ENCODE measurements around the gene IARS1.

GRCh38 chr9:92312887-92313623, 19.6 kb upstream of the IARS1 start:
- TF ChIP-seq CBX3 (IDR thresholded peaks at IDR 0.05; ENCODE audit: borderline replicate concordance, low read depth): no peak
- TF ChIP-seq CTCF (IDR thresholded peaks at IDR 0.05 in 2 of 3, conservative IDR thresholded peaks at IDR 0.05 in 1 of 3; ENCODE audit: control insufficient read depth in 2 of 3, extremely low read depth in 1 of 3, insufficient read depth in 1 of 3, low read depth in 3 of 3, low read length in 3 of 3): no peak
- no peak for TF ChIP-seq ZNF274 (IDR thresholded peaks at IDR 0.05; ENCODE audit: insufficient read depth, insufficient read length)
- TF ChIP-seq SRF (IDR thresholded peaks at IDR 0.05; ENCODE audit: low read depth in 2 of 2, low read length in 2 of 2): no peak
- TF ChIP-seq RCOR1 (conservative IDR thresholded peaks at IDR 0.05; ENCODE audit: low read depth, low read length): no peak
- TF ChIP-seq SIX5 (IDR thresholded peaks at IDR 0.05; ENCODE audit: low read depth, low read length, severe bottlenecking): no peak
- no peak for TF ChIP-seq EGR1 (IDR thresholded peaks at IDR 0.05; ENCODE audit: borderline replicate concordance in 1 of 2, low read depth in 2 of 2, low read length in 2 of 2)
- no peak for TF ChIP-seq HDAC6 (IDR thresholded peaks at IDR 0.05; ENCODE audit: unreplicated experiment)
- TF ChIP-seq HCFC1 (IDR thresholded peaks at IDR 0.05; ENCODE audit: low read length): no peak
- TF ChIP-seq EED (IDR thresholded peaks at IDR 0.05; ENCODE audit: low read depth): no peak
- no peak for TF ChIP-seq SMC3 (IDR thresholded peaks at IDR 0.05; ENCODE audit: borderline replicate concordance, low read length)
- no peak for TF ChIP-seq MYC (IDR thresholded peaks at IDR 0.05; ENCODE audit: insufficient read depth, insufficient read length, insufficient replicate concordance, low read length, severe bottlenecking)
- TF ChIP-seq CREB1 (IDR thresholded peaks at IDR 0.05; ENCODE audit: low read depth): no peak
